ENCODE results near the gene NTF4.

NTF4 gene

GRCh38 chr19:49014123-49014869 lies 50.3 kb downstream of the NTF4 start:
- Histone ChIP-seq H3K4me3 (ENCODE audit: low read depth, low read length, poor library complexity, severe bottlenecking) (no peak overlapping the region), H3K4me1 (ENCODE audit: insufficient read depth, low read length, severe bottlenecking) (peaks cover 22% of the 10 kb centered on the region), H3K79me2 (ENCODE audit: insufficient read depth, low read length) (no peaks in the 10 kb centered on the region), H3F3A (ENCODE audit: insufficient read depth, low read length) (no peaks in the 10 kb centered on the region), H4K20me1 (ENCODE audit: insufficient read depth, low read length) (no peaks in the 10 kb centered on the region), H3K27ac (ENCODE audit: low read depth, low read length, poor library complexity, severe bottlenecking) (no peak overlapping the region), H3K9ac (ENCODE audit: low read length) (no peak overlapping the region), H3K9me2 (ENCODE audit: low read depth, low read length) (no peaks in the 10 kb centered on the region), H2AFZ (ENCODE audit: low read length) (no peak overlapping the region), H3K4me2 (ENCODE audit: low read length) (no peak overlapping the region), H3K36me3 (ENCODE audit: insufficient read depth, low read length) (peaks cover 65% of the 10 kb centered on the region), H3K27me3 (ENCODE audit: insufficient read depth, low read length) (no peaks in the 10 kb centered on the region), H3K9me3 (ENCODE audit: low read length) (no peaks in the 10 kb centered on the region)
- TF ChIP-seq EZH2 (IDR thresholded peaks at IDR 0.05; ENCODE audit: borderline replicate concordance, low read length): no peak
- TF ChIP-seq CTCF (IDR thresholded peaks at IDR 0.05; ENCODE audit: low read length): no peak

- no peak overlapping the region for H3K4me2 ChIP-seq (ENCODE audit: low read length)
- no peaks in the 10 kb centered on the region for H3K4me1 ChIP-seq (ENCODE audit: insufficient read depth, low read length, severe bottlenecking)
- no peak overlapping the region for H3K9ac ChIP-seq (ENCODE audit: low read length)
- no peaks in the 10 kb centered on the region for H4K20me1 ChIP-seq (ENCODE audit: insufficient read depth, low read length)
- no peak overlapping the region for H3K27ac ChIP-seq (ENCODE audit: low read depth, low read length, poor library complexity, severe bottlenecking)
- H3K36me3 ChIP-seq (ENCODE audit: insufficient read depth, low read length): peaks cover 84% of the 10 kb centered on the region
- H3K9me2 ChIP-seq (ENCODE audit: low read depth, low read length): no peaks in the 10 kb centered on the region
- H3K9me3 ChIP-seq (ENCODE audit: low read length): no peaks in the 10 kb centered on the region
- H3K27me3 ChIP-seq (ENCODE audit: insufficient read depth, low read length): no peaks in the 10 kb centered on the region
- no peaks in the 10 kb centered on the region for H3K79me2 ChIP-seq (ENCODE audit: insufficient read depth, low read length)
- no peaks in the 10 kb centered on the region for H3F3A ChIP-seq (ENCODE audit: insufficient read depth, low read length)
- H3K4me3 ChIP-seq (ENCODE audit: low read depth, low read length, poor library complexity, severe bottlenecking): no peak overlapping the region
- TF ChIP-seq EZH2 (IDR thresholded peaks at IDR 0.05; ENCODE audit: borderline replicate concordance, low read length) (no peak), CTCF (IDR thresholded peaks at IDR 0.05; ENCODE audit: low read length) (no peak)
- no peak overlapping the region for H2AFZ ChIP-seq (ENCODE audit: low read length)
Measured at GRCh38 chr19:49011194-49011593, 53.4 kb downstream of the NTF4 start.
